ENCODE results near the gene CEMIP.

DNA sequence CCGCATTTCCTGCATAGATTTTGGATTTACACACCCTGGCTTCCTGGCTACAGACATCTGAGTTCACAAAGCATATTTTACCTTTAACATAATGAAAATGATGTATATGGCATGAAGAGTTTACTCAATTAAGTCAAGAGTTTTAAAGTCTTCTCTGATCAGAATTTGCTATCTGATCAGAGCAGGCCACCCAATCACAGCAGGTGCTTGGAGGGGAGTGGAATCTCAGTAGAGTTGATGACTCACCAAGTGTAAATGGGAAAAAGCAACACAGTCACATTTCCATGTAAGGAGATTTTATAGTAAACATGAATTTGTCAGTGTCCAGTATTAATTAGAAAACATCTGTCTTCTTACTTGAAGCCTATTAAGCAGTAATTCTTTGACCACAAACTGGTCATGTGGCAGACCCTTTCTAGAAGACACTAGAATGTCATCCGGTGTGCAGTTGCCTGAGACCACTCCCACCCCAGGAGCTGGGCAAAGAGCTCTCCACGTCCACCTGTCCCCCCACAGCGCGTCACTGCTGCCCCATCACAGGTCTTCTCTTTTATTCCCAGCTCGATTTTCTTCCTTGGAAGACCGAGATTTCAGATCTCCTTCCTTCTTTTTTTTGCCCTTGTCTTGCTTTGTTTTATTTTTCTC, 199.6 kb downstream of the CEMIP start:
- TF ChIP-seq PHF8 (conservative IDR thresholded peaks at IDR 0.05; ENCODE audit: low read depth, low read length) (no peak), EP300 (IDR thresholded peaks at IDR 0.05; ENCODE audit: borderline replicate concordance in 1 of 2, low read depth in 2 of 2, low read length in 2 of 2) (no peak), GTF2F1 (IDR thresholded peaks at IDR 0.05; ENCODE audit: borderline replicate concordance, low read depth, low read length) (no peak), MAFK (IDR thresholded peaks at IDR 0.05; ENCODE audit: low read depth, low read length) (no peak), POLR2A (IDR thresholded peaks at IDR 0.05; ENCODE audit: control extremely low read depth in 1 of 2, low read depth in 2 of 2, low read length in 2 of 2) (no peak), SP1 (IDR thresholded peaks at IDR 0.05; ENCODE audit: low read depth, low read length) (no peak), FOSL1 (IDR thresholded peaks at IDR 0.05; ENCODE audit: insufficient read depth, low read depth, low read length) (no peak), GABPA (IDR thresholded peaks at IDR 0.05; ENCODE audit: borderline replicate concordance, insufficient read depth, low read length) (no peak), CEBPB (IDR thresholded peaks at IDR 0.05; ENCODE audit: low read depth, low read length) (no peak)
- TF ChIP-seq, protein P1, sequence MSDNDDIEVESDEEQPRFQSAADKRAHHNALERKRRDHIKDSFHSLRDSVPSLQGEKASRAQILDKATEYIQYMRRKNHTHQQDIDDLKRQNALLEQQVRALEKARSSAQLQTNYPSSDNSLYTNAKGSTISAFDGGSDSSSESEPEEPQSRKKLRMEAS (IDR thresholded peaks at IDR 0.05): no peak
- TF ChIP-seq, protein P2, sequence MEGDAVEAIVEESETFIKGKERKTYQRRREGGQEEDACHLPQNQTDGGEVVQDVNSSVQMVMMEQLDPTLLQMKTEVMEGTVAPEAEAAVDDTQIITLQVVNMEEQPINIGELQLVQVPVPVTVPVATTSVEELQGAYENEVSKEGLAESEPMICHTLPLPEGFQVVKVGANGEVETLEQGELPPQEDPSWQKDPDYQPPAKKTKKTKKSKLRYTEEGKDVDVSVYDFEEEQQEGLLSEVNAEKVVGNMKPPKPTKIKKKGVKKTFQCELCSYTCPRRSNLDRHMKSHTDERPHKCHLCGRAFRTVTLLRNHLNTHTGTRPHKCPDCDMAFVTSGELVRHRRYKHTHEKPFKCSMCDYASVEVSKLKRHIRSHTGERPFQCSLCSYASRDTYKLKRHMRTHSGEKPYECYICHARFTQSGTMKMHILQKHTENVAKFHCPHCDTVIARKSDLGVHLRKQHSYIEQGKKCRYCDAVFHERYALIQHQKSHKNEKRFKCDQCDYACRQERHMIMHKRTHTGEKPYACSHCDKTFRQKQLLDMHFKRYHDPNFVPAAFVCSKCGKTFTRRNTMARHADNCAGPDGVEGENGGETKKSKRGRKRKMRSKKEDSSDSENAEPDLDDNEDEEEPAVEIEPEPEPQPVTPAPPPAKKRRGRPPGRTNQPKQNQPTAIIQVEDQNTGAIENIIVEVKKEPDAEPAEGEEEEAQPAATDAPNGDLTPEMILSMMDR (IDR thresholded peaks at IDR 0.05; ENCODE audit: control extremely low read depth in 1 of 3, insufficient read depth in 1 of 3, low read depth in 1 of 3, low read length in 3 of 3): no peak
